ENCODE data around the gene ZBTB20. TPM values are rescaled to one million over a fixed set of nuclear protein-coding genes. Genes with fewer than 3 reads are reported as not detected.

Gene ZBTB20
- total RNA-seq, 1 experiment from 2014 or later: 12.8 TPM

- H3K9me3 Mint-ChIP-seq (ENCODE audit: unreplicated experiment): peaks cover 17% of the 10 kb centered on the region
- CTCF ChIA-PET: no interaction called here
Observed at GRCh38 chr3:114634635-114635034, 512.5 kb downstream of the ZBTB20 start.

DNA sequence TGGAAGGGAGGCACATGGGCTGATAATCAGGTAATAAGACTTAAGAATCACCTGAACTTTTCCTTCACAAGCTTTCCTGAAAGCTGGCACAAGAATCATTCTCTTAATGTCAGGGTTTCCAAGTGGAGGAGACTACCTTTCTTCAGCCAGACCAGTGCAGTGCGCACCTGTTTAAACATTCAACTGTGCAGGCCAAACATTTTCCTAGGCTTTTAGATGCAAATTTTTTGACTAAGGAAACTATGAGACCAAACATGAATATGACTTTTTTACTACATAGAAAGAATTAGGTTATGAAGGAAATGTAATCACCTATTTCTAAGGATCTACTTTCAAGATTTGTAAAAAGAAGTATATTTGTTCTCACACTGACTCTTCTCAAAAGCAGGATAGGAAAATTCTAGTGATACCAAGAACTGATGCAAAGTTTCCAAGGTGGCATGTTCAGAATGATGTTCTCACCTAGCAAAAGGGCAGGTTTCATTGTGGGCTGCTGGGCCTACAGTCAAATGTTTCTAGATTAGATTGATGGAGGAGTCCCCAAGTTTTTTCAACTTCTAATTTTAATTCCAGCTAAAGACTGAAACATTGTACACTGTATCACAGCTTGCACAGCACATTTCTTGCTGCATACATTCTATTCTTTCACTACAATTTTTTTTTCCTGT lies 514.2 kb downstream of the ZBTB20 start:
- POLR2A ChIA-PET: no interaction called here
- Mint-ChIP-seq H3K27me3 (ENCODE audit: insufficient read depth, unreplicated experiment) (no peaks in the 10 kb centered on the region), H3K9me3 (ENCODE audit: unreplicated experiment) (peaks cover 17% of the 10 kb centered on the region), H3K4me3 (ENCODE audit: unreplicated experiment) (no peak overlapping the region), H3K4me1 (ENCODE audit: low read depth, unreplicated experiment) (no peaks in the 10 kb centered on the region), H3K27ac (ENCODE audit: unreplicated experiment) (no peak overlapping the region), H3K36me3 (ENCODE audit: insufficient read depth, unreplicated experiment) (no peaks in the 10 kb centered on the region)
- Histone ChIP-seq H3K4me1 (no peaks in the 10 kb centered on the region), H3K9me3 (no peaks in the 10 kb centered on the region), H3K4me3 (ENCODE audit: low read depth, low read length) (no peak overlapping the region), H3K27me3 (replicated peaks; ENCODE audit: control insufficient read depth, insufficient read depth, low read length) (no peaks in the 10 kb centered on the region), H3K36me3 (ENCODE audit: control insufficient read depth, insufficient read depth, low read length) (no peaks in the 10 kb centered on the region)
- no TSS peak for BruUV-seq (replicated peaks)
- CTCF ChIA-PET: no interaction called here
- intact Hi-C loops (cut with micrococcal nuclease; ENCODE audit: unreplicated experiment): no loop called here
- TF ChIP-seq CTCF (IDR thresholded peaks at IDR 0.05; ENCODE audit: insufficient read depth in 1 of 2, low read depth in 1 of 2, low read length in 1 of 2, severe bottlenecking in 1 of 2, unreplicated experiment in 1 of 2): no peak
- DNase-seq: no peak

More at GRCh38 chr3:114634635-114635034, 512.5 kb downstream of the ZBTB20 start:
- Mint-ChIP-seq H3K4me1 (ENCODE audit: low read depth, unreplicated experiment) (no peaks in the 10 kb centered on the region), H3K27me3 (ENCODE audit: insufficient read depth, unreplicated experiment) (no peaks in the 10 kb centered on the region), H3K36me3 (ENCODE audit: insufficient read depth, unreplicated experiment) (no peaks in the 10 kb centered on the region), H3K4me3 (ENCODE audit: unreplicated experiment) (no peak overlapping the region), H3K27ac (ENCODE audit: unreplicated experiment) (no peak overlapping the region)
- no peak overlapping the region for H3K4me3 ChIP-seq (ENCODE audit: low read depth, low read length)
- H3K4me1 ChIP-seq: no peaks in the 10 kb centered on the region
- no peaks in the 10 kb centered on the region for H3K27me3 ChIP-seq (replicated peaks; ENCODE audit: control insufficient read depth, insufficient read depth, low read length)
- BruUV-seq (replicated peaks): no TSS peak
- POLR2A ChIA-PET: no interaction called here
- no peaks in the 10 kb centered on the region for H3K36me3 ChIP-seq (ENCODE audit: control insufficient read depth, insufficient read depth, low read length)
- no peaks in the 10 kb centered on the region for H3K9me3 ChIP-seq
- no peak for TF ChIP-seq CTCF (IDR thresholded peaks at IDR 0.05; ENCODE audit: insufficient read depth in 1 of 2, low read depth in 1 of 2, low read length in 1 of 2, severe bottlenecking in 1 of 2, unreplicated experiment in 1 of 2)
- no peak for DNase-seq
- intact Hi-C loops (cut with micrococcal nuclease; ENCODE audit: unreplicated experiment): no loop called here

DNA sequence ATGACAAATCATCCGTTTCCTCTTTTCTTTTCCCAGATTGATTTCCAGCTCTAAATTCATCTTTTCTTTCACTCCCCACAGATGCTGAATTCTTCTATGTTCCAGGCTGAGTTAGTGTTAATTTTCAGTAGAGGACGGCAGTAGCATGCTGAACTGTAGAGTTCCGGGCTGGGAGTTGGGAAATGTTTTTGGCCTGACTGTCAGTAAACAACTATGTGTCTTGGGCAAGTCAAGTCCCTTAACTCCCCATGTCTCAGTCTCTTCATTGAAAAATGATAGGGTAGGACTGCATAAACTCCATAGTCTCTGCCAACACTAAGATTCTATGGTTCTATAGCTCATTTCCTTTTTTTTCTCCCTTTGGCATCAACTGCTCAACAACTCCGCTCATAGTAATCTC lies 519.3 kb downstream of the ZBTB20 start:
- H3K4me1 ChIP-seq: peaks cover 3% of the 10 kb centered on the region
- H3K27me3 ChIP-seq (replicated peaks; ENCODE audit: control insufficient read depth, insufficient read depth, low read length): no peaks in the 10 kb centered on the region
- no peak overlapping the region for H3K4me3 ChIP-seq (ENCODE audit: low read depth, low read length)
- ChIA-PET POLR2A (no interaction called here), CTCF (no interaction called here)
- intact Hi-C loops (cut with micrococcal nuclease; ENCODE audit: unreplicated experiment): no loop called here
- H3K4me1 Mint-ChIP-seq (ENCODE audit: low read depth, unreplicated experiment): peaks cover 13% of the 10 kb centered on the region
- no peaks in the 10 kb centered on the region for H3K27me3 Mint-ChIP-seq (ENCODE audit: insufficient read depth, unreplicated experiment)
- DNase-seq: no peak
- no TSS peak for BruUV-seq (replicated peaks)
- no peak for TF ChIP-seq CTCF (IDR thresholded peaks at IDR 0.05; ENCODE audit: insufficient read depth in 1 of 2, low read depth in 1 of 2, low read length in 1 of 2, severe bottlenecking in 1 of 2, unreplicated experiment in 1 of 2)
- no peak overlapping the region for H3K4me3 Mint-ChIP-seq (ENCODE audit: unreplicated experiment)
- H3K9me3 Mint-ChIP-seq (ENCODE audit: unreplicated experiment): no peaks in the 10 kb centered on the region
- H3K27ac Mint-ChIP-seq (ENCODE audit: unreplicated experiment): no peak overlapping the region
- peaks cover 6% of the 10 kb centered on the region for H3K36me3 Mint-ChIP-seq (ENCODE audit: insufficient read depth, unreplicated experiment)
- H3K36me3 ChIP-seq (ENCODE audit: control insufficient read depth, insufficient read depth, low read length): no peaks in the 10 kb centered on the region
- no peaks in the 10 kb centered on the region for H3K9me3 ChIP-seq

All from Caco-2 (cell line).